ENCODE measurements around the gene LNX1. TPM values are rescaled to one million over a fixed set of nuclear protein-coding genes. Genes with fewer than 3 reads are reported as not detected.

Gene LNX1
- 20.4 and 35.3 TPM in 2 replicates for total RNA-seq
- 10.8 TPM for polyA plus RNA-seq (2012)

DNA sequence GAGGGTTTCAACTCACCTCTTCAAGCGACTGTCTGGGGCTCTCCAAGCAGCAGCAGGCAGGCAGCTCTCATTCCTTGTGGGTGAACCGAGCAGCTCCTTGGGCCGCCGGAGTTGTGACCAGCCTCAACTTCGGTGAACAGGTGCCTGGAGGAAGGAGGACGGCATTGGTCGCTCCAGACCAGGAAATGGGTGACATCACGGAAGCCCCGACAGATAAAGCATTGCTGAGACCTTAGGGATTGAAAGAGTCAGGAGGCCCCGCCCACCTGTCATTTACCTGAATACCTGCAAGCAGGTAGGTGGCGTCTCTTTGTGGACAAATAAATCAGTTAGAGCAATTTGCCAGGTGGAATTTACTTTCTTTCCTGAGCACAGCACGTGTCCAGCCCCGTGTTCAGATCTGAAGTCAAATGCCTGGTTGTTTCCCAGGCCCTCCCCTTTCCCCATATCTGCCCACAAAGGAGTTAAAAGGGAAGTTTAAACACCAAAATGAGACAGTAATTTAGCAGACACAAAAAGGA, at the start of gene LNX1:
TSS of gene LNX1 (minus strand) at position 115 of the 521 bp plus-strand sequence. CDS start 17,484 bp downstream, outside the sequence.
- DNase-seq (ENCODE audit: low read depth) = no peak

- no peak for DNase-seq (ENCODE audit: low read depth)
Measured at GRCh38 chr4:53640576-53641453, 49.5 kb upstream of the LNX1 start.

- DNase-seq (ENCODE audit: low read depth) = no peak
Measured at GRCh38 chr4:53638919-53639318, 47.6 kb upstream of the LNX1 start.

DNA sequence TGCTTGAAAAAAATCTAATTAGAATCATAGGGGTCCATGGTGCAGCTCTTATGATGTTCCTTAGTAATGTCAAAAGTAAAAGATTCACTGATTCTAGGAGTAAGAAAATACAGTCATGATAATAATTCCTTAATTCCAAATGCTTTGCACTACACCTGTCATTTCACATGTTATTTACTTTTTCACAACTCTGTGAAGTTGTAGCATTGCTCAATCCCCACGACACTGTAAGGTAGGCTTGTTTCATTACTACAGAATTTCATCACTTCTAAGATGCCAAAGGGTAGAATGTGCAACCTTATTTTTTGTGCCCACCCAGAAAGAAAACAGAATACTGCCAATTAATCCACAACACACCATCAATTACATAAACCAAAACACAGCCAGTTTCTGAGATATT, 46.1 kb upstream of the LNX1 start:
- no peak for DNase-seq (ENCODE audit: low read depth)

GRCh38 chr4:53635697-53636483, 44.6 kb upstream of the LNX1 start:
- no peak for DNase-seq (ENCODE audit: low read depth)

DNA sequence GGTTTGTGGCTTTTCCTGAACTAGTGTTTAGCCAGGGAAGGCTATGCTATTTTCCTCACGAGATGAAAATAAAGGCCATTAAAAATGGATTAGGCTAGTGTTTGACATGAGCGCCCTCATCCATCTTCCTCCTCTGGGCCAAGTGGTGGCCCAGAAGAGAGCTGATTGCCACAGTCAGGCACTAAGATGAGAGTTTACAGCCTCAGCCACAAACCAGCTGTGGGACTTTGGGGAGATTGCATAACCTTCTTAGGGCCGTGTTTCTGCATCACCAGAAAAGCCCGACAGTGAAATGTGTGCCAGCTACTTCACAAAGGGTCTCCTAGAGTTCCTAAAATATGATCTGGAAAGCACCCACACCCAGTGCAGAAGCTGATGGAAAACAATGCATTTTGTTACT, 42.3 kb upstream of the LNX1 start:
- DNase-seq (ENCODE audit: low read depth) = peak; percentile 60

DNA sequence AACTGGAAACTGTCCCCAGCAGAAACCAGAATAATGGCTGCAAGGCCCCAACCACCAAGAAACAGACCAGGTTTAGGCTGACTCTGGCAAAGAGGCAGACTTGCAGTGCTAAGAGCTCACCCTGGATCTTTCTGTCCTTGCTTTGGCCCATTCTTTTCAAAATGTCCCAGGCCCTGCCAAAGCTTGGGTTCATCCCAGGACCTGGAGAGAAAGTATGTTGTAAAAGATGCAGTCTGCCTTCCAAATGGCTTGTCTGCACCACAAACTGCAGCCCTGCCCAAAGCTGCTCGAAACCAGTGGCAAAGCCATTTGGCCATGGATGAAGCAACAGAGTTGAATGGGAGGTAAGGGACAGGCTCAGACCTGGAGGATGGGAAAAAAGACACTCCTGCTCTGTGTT, 38.0 kb upstream of the LNX1 start:
- no peak for DNase-seq (ENCODE audit: low read depth)

DNA sequence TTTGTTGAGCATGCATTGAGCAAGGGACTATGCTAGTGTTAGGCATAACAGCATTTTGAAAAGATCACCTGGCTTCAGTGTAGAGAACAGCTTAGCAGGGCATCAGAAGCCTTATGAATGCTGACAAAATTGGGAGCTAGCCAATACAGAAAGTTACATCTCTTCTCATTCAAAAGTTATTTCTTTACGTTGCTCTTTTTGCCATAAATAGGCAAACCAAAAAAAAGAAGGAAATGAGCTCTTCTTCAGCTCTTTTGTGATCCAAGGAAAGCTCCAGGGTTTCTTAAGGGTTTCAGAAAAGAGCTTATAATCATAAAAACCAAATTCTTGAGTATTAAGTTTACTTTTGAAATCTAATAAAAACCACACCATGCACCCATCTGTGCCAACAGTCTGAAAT, 35.2 kb upstream of the LNX1 start:
- DNase-seq (ENCODE audit: low read depth) = no peak

- no peak for DNase-seq (ENCODE audit: low read depth)
Measured at GRCh38 chr4:53625888-53626287, 34.6 kb upstream of the LNX1 start.

DNA sequence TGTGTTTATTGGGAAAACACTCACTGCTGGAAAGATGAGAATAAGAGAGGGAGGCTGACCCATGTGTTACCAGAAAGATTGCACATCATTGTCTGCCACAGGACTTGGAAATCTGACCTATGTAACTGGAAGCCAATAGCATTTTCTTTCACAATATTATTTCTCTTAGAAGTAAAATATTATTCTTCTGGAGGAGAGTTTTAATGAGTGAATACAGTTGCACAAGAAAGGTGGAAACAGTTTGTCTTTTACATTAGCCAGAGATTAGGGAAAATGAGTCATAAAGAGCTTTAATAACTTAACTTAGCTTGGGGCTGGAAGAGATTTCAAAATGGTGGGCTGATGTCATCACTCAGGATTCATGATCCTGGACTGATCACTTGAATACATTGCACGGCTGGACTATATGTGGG, 31.5 kb upstream of the LNX1 start:
- DNase-seq (ENCODE audit: low read depth) = no peak

GRCh38 chr4:53620956-53621355, 29.7 kb upstream of the LNX1 start:
- no peak for DNase-seq (ENCODE audit: low read depth)

DNA sequence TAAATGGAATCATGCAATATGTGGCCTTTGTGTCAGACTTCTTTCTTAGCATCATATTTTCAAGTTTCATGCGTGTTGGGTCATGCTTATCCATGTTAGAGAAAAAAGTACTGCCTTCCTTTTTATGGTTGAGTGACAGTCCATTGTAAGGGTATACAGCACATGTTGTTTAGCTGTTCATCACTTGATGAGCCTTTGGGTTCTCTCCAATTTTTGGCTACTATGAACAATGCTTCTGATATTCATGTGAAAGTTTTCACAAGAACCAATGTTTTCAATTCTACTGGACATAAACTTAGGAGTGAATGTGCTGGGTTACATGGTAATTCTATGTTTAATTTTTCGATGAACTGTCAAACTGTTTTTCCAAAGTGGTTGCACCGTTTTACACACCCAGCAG, 28.1 kb upstream of the LNX1 start:
- no peak for DNase-seq (ENCODE audit: low read depth)

GRCh38 chr4:53618321-53618720, 27.0 kb upstream of the LNX1 start:
- DNase-seq (ENCODE audit: low read depth) = no peak

- no peak for DNase-seq (ENCODE audit: low read depth)
Measured at GRCh38 chr4:53617101-53617680, 25.9 kb upstream of the LNX1 start.

- no peak for DNase-seq (ENCODE audit: low read depth)
Measured at GRCh38 chr4:53616219-53616618, 24.9 kb upstream of the LNX1 start.

GRCh38 chr4:53614591-53614990, 23.3 kb upstream of the LNX1 start:
- DNase-seq (ENCODE audit: low read depth) = no peak

DNA sequence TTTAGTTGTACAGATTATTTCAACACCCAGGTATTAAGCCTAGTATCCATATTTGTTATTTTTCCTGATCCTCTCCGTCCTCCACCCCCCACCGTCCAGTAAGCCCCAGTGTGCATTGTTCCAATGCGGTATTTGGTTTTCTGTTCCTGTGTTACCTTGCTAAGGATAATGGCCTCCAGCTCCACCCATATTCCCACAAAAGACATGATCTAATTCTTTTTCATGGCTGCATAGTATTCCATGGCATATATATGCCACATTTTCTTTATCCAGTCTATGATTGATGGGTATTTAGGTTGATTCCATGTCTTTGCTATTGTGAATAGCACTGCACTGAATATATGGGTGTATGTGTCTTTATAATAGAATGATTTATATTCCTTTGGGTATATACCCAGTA, 22.1 kb upstream of the LNX1 start:
- no peak for DNase-seq (ENCODE audit: low read depth)

DNA sequence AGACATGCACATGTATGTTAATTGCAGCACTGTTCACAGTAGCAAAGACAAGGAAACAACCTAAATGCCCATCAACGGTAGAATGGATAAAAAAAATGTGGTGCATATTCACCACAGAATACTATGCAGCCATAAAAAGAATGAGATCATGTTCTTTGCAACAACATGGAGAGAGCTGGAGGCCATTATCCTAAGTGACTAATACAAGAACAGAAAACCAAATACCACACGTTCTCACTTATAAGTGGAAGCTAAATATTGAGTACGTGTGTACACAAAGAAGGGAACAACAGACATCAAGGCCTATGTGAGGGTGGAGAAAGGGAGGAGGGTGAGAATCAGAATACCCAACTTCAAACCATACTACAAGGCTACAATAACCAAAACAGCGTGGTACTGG, 17.4 kb upstream of the LNX1 start:
- DNase-seq (ENCODE audit: low read depth) = no peak

DNA sequence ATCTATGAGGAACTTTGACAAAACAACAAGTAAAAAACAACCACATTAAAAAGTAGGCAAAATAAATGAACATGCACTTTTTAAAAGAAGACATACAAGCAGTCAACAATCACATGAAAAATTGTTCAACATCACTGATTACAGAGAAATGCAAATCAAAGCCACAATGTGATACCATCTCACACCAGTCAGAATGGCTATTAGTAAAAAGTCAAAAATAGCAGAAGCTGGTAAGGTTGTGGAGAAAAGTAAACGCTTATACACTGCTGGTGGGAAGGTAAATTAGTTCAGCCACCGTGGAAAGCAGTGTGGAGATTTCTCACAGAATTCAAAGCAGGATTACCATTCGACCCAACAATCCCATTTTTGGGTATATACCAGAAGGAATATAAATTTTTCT, 17.0 kb upstream of the LNX1 start:
- DNase-seq (ENCODE audit: low read depth) = no peak

- DNase-seq (ENCODE audit: low read depth) = no peak
Measured at GRCh38 chr4:53605783-53606182, 14.5 kb upstream of the LNX1 start.

DNA sequence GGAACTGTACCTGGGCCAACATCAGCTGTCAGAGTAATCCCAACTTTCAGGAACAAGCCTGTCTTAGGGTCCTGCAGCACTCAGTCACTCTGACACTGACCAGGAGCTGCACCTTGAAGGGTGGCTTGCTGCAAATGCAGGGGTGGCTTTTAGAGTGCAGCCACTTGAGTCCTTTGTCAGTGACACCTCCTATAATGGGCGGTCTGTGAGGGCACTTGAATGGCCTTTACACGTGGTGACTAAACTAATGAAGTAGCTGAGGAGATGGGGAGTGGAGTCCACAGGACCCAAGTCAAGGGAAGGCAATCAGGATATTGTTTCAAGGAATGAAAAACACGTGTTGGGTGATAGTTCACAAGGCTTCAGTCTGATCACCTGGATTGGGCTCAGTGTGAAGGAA, 11.1 kb upstream of the LNX1 start:
- DNase-seq (ENCODE audit: low read depth) = no peak

GRCh38 chr4:53601251-53601764, 10.0 kb upstream of the LNX1 start:
- DNase-seq (ENCODE audit: low read depth) = peak; percentile 99
